ENCODE results near the gene TMED1. TPM values are rescaled to one million over a fixed set of nuclear protein-coding genes. Genes with fewer than 3 reads are reported as not detected.

The TMED1 gene
- total and polyA plus RNA-seq, 9 donors, result 33.8 to 48.8 (median 42.2) TPM

GRCh38 chr19:10823690-10824089 lies 12.3 kb downstream of the TMED1 start:
- peak; percentile 11 for DNase-seq
- no peaks in the 10 kb centered on the region for H3K9me3 ChIP-seq (replicated peaks; ENCODE audit: control insufficient read depth, low read depth, low read length)
- no peak overlapping the region for H3K27ac ChIP-seq (ENCODE audit: low read length)
- no peaks in the 10 kb centered on the region for H3K27me3 ChIP-seq (ENCODE audit: control insufficient read depth, insufficient read depth, low read length)
- H3K36me3 ChIP-seq (ENCODE audit: control insufficient read depth, insufficient read depth, low read length), result peaks cover 54% of the 10 kb centered on the region
- H3K4me1 ChIP-seq (ENCODE audit: control insufficient read depth, insufficient read depth, low read length), result peaks cover 6% of the 10 kb centered on the region
- 96% methylated on average over 11 of the region's 12 CpGs for WGBS (ENCODE audit: insufficient coverage)
- H3K4me3 ChIP-seq (ENCODE audit: low read length), result no peak overlapping the region

GRCh38 chr19:10820173-10820572 lies 15.8 kb downstream of the TMED1 start:
- Histone ChIP-seq H3K4me3 (ENCODE audit: low read length) (no peak overlapping the region), H3K27me3 (ENCODE audit: control insufficient read depth, insufficient read depth, low read length) (no peaks in the 10 kb centered on the region), H3K4me1 (ENCODE audit: control insufficient read depth, insufficient read depth, low read length) (peaks cover 23% of the 10 kb centered on the region), H3K9me3 (replicated peaks; ENCODE audit: control insufficient read depth, low read depth, low read length) (no peaks in the 10 kb centered on the region), H3K36me3 (ENCODE audit: control insufficient read depth, insufficient read depth, low read length) (peaks cover 64% of the 10 kb centered on the region), H3K27ac (ENCODE audit: low read length) (no peak overlapping the region)
- peak; percentile 11 for DNase-seq
- WGBS (ENCODE audit: insufficient coverage), result 81% methylated on average over 7 of the region's 7 CpGs

GRCh38 chr19:10819124-10820060 lies 16.6 kb downstream of the TMED1 start:
- H3K27ac ChIP-seq (ENCODE audit: low read length), result no peak overlapping the region
- peaks cover 63% of the 10 kb centered on the region for H3K36me3 ChIP-seq (ENCODE audit: control insufficient read depth, insufficient read depth, low read length)
- WGBS (ENCODE audit: insufficient coverage), result 92% methylated on average over 17 of the region's 27 CpGs
- peaks cover 23% of the 10 kb centered on the region for H3K4me1 ChIP-seq (ENCODE audit: control insufficient read depth, insufficient read depth, low read length)
- no peaks in the 10 kb centered on the region for H3K9me3 ChIP-seq (replicated peaks; ENCODE audit: control insufficient read depth, low read depth, low read length)
- peak; percentile 15 for DNase-seq
- H3K4me3 ChIP-seq (ENCODE audit: low read length), result no peak overlapping the region
- H3K27me3 ChIP-seq (ENCODE audit: control insufficient read depth, insufficient read depth, low read length), result no peaks in the 10 kb centered on the region

- 81% methylated on average over 17 of the region's 19 CpGs for WGBS (ENCODE audit: insufficient coverage)
- H3K4me1 ChIP-seq (ENCODE audit: control insufficient read depth, insufficient read depth, low read length), result peaks cover 23% of the 10 kb centered on the region
- H3K4me3 ChIP-seq (ENCODE audit: low read length), result no peak overlapping the region
Measured at GRCh38 chr19:10818301-10819123, 17.5 kb downstream of the TMED1 start.

GRCh38 chr19:10817291-10818038 lies 18.5 kb downstream of the TMED1 start:
- H3K9me3 ChIP-seq (replicated peaks; ENCODE audit: control insufficient read depth, low read depth, low read length), result no peaks in the 10 kb centered on the region
- H3K4me3 ChIP-seq (ENCODE audit: low read length), result peak overlapping the region; percentile 60
- H3K27ac ChIP-seq (ENCODE audit: low read length), result peak overlapping the region; percentile 96
- H3K4me1 ChIP-seq (ENCODE audit: control insufficient read depth, insufficient read depth, low read length), result peaks cover 23% of the 10 kb centered on the region
- 35% methylated on average over 31 of the region's 42 CpGs for WGBS (ENCODE audit: insufficient coverage)
- peaks cover 63% of the 10 kb centered on the region for H3K36me3 ChIP-seq (ENCODE audit: control insufficient read depth, insufficient read depth, low read length)
- DNase-seq, result peak; percentile 97
- no peaks in the 10 kb centered on the region for H3K27me3 ChIP-seq (ENCODE audit: control insufficient read depth, insufficient read depth, low read length)

More at GRCh38 chr19:10818301-10819123, 17.5 kb downstream of the TMED1 start:
- H3K27ac ChIP-seq (ENCODE audit: low read length), result peak overlapping the region; percentile 96
- peaks cover 58% of the 10 kb centered on the region for H3K36me3 ChIP-seq (ENCODE audit: control insufficient read depth, insufficient read depth, low read length)
- no peaks in the 10 kb centered on the region for H3K27me3 ChIP-seq (ENCODE audit: control insufficient read depth, insufficient read depth, low read length)
- no peaks in the 10 kb centered on the region for H3K9me3 ChIP-seq (replicated peaks; ENCODE audit: control insufficient read depth, low read depth, low read length)
- DNase-seq, result peak; percentile 30

GRCh38 chr19:10816691-10817090 lies 19.3 kb downstream of the TMED1 start:
- 17% methylated on average over 10 of the region's 11 CpGs for WGBS (ENCODE audit: insufficient coverage)
- peaks cover 66% of the 10 kb centered on the region for H3K36me3 ChIP-seq (ENCODE audit: control insufficient read depth, insufficient read depth, low read length)
- H3K4me3 ChIP-seq (ENCODE audit: low read length), result peak overlapping the region; percentile 60
- no peaks in the 10 kb centered on the region for H3K9me3 ChIP-seq (replicated peaks; ENCODE audit: control insufficient read depth, low read depth, low read length)
- peak overlapping the region; percentile 96 for H3K27ac ChIP-seq (ENCODE audit: low read length)
- no peaks in the 10 kb centered on the region for H3K27me3 ChIP-seq (ENCODE audit: control insufficient read depth, insufficient read depth, low read length)
- peak; percentile 39 for DNase-seq
- peaks cover 26% of the 10 kb centered on the region for H3K4me1 ChIP-seq (ENCODE audit: control insufficient read depth, insufficient read depth, low read length)

- peak; percentile 46 for DNase-seq
- peaks cover 30% of the 10 kb centered on the region for H3K4me1 ChIP-seq (ENCODE audit: control insufficient read depth, insufficient read depth, low read length)
- H3K36me3 ChIP-seq (ENCODE audit: control insufficient read depth, insufficient read depth, low read length), result peaks cover 68% of the 10 kb centered on the region
Measured at GRCh38 chr19:10815969-10816644, 19.9 kb downstream of the TMED1 start.

GRCh38 chr19:10815007-10815536 lies 20.9 kb downstream of the TMED1 start:
- peaks cover 68% of the 10 kb centered on the region for H3K36me3 ChIP-seq (ENCODE audit: control insufficient read depth, insufficient read depth, low read length)
- 81% methylated on average over 6 of the region's 9 CpGs for WGBS (ENCODE audit: insufficient coverage)
- H3K4me1 ChIP-seq (ENCODE audit: control insufficient read depth, insufficient read depth, low read length), result peaks cover 34% of the 10 kb centered on the region
- H3K27me3 ChIP-seq (ENCODE audit: control insufficient read depth, insufficient read depth, low read length), result no peaks in the 10 kb centered on the region
- no peak overlapping the region for H3K4me3 ChIP-seq (ENCODE audit: low read length)
- DNase-seq, result no peak
- no peak overlapping the region for H3K27ac ChIP-seq (ENCODE audit: low read length)
- H3K9me3 ChIP-seq (replicated peaks; ENCODE audit: control insufficient read depth, low read depth, low read length), result no peaks in the 10 kb centered on the region

More at GRCh38 chr19:10815969-10816644, 19.9 kb downstream of the TMED1 start:
- 80% methylated on average over 7 of the region's 21 CpGs for WGBS (ENCODE audit: insufficient coverage)
- no peaks in the 10 kb centered on the region for H3K9me3 ChIP-seq (replicated peaks; ENCODE audit: control insufficient read depth, low read depth, low read length)
- H3K27ac ChIP-seq (ENCODE audit: low read length), result peak overlapping the region; percentile 96
- peak overlapping the region; percentile 60 for H3K4me3 ChIP-seq (ENCODE audit: low read length)
- H3K27me3 ChIP-seq (ENCODE audit: control insufficient read depth, insufficient read depth, low read length), result no peaks in the 10 kb centered on the region

- Histone ChIP-seq H3K27me3 (ENCODE audit: control insufficient read depth, insufficient read depth, low read length) (no peaks in the 10 kb centered on the region), H3K9me3 (replicated peaks; ENCODE audit: control insufficient read depth, low read depth, low read length) (no peaks in the 10 kb centered on the region), H3K4me3 (ENCODE audit: low read length) (no peak overlapping the region), H3K36me3 (ENCODE audit: control insufficient read depth, insufficient read depth, low read length) (peaks cover 74% of the 10 kb centered on the region), H3K4me1 (ENCODE audit: control insufficient read depth, insufficient read depth, low read length) (peaks cover 31% of the 10 kb centered on the region), H3K27ac (ENCODE audit: low read length) (no peak overlapping the region)
- 36% methylated on average over 7 of the region's 9 CpGs for WGBS (ENCODE audit: insufficient coverage)
- DNase-seq, result peak; percentile 80
Measured at GRCh38 chr19:10812902-10813404, 23.1 kb downstream of the TMED1 start.

Measured in muscle of leg (tissue), 11 donors.